ENCODE data around the gene IDUA. TPM values are rescaled to one million over a fixed set of nuclear protein-coding genes. Genes with fewer than 3 reads are reported as not detected.
A peak's percentile ranks its signal among the peaks of the same experiment; 100 is the strongest.
"Not testable (repeated sequence)": the region's sequence is repeated elsewhere in the genome, so short reads cannot be mapped to it uniquely, and the experiment has no call there.

The IDUA gene
- total RNA-seq, 5 donors from 2014 or later (not counting 1 experiment from before 2014, with no cell fraction given): 60.4 to 96.5 (median 78.7) TPM

DNA sequence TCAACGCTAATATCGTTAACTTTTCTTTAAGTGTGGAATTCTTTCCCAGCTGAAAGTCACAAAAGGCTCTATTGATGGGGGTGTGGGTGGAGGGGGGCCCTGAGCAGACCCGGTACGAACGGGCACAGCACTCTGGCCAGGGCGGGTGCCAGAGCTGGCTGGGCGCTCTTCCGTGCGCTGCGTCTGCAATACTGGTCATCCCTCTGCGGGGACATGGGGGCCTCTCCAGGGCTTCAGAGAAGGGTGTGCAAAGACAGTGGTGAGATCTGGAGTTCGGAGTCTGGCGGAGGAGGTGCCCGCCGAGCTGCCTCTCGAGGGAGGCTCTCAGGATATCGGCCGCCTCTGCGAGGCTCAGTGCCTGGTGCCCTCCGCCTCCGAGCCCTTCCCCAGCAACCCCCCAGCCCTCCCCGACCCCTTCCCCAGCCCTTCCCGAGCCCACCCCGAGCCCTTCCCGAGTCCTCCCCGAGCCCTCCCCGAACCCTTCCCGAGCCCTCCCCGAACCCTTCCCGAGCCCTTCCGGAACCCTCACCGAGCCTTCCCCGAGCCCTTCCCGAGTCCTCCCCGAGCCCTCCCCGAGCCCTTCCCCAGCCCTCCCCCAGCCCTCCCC, 58.9 kb downstream of the IDUA start:
- H3K27me3 Mint-ChIP-seq: peaks cover 35% of the 10 kb centered on the region in 2 donors
- no peaks in the 10 kb centered on the region for H3K36me3 ChIP-seq (ENCODE audit: control insufficient read depth in 2 of 2, extremely low read depth in 1 of 2, insufficient read depth in 1 of 2, low read length in 1 of 2)
- peaks cover 2 to 6% (median 6%) of the 10 kb centered on the region in 3 donors for H3K4me1 Mint-ChIP-seq
- H3K4me3 Mint-ChIP-seq: no peak overlapping the region
- no peak overlapping the region for H3K27ac ChIP-seq (ENCODE audit: low read length)
- H3K36me3 Mint-ChIP-seq: no peaks in the 10 kb centered on the region
- H3K9me3 Mint-ChIP-seq: no peaks in the 10 kb centered on the region
- DNase-seq: no peak
- no peak for ATAC-seq (replicated peaks in 1 of 4)
- WGBS (ENCODE audit: insufficient coverage): 95% methylated on average over 7 of the region's 36 CpGs
- H3K27me3 ChIP-seq (replicated peaks in 1 of 2; ENCODE audit: control insufficient read depth in 2 of 2, extremely low read depth in 1 of 2, insufficient read depth in 2 of 2, low read length in 1 of 2): peaks cover 0 to 73% of the 10 kb centered on the region in 2 experiments
- H3K4me1 ChIP-seq (ENCODE audit: control insufficient read depth in 1 of 2, extremely low read depth in 1 of 2, insufficient read depth in 2 of 2, low read length in 2 of 2): peaks cover 0 to 2% of the 10 kb centered on the region in 2 experiments
- no peak overlapping the region for H3K4me3 ChIP-seq (ENCODE audit: control insufficient read depth in 1 of 2, extremely low read depth in 1 of 2, low read length in 1 of 2)
- ChIA-PET POLR2A (no interaction called here), CTCF (no interaction called here)
- H3K9me3 ChIP-seq: no peaks in the 10 kb centered on the region
- H3K27ac Mint-ChIP-seq: no peak overlapping the region

DNA sequence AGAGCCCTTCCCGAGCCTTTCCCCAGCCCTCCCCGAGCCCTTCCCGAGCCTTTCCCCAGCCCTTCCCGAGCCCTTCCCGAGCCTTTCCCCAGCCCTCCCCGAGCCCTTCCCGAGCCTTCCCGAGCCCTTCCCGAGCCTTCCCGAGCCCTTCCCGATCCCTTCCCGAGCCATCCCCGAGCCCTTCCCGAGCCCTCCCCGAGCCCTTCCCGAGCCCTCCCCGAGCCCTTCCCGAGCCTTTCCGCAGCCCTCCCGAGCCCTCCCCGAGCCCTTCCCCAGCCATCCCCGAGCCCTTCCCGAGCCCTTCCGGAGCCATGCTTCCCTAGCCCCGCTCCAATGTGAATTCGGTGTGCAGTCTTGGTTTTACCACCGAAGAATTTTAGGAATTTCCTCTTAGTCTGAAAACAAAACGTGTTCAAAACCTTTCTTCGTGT, 59.8 kb downstream of the IDUA start:
- H3K27ac Mint-ChIP-seq; H3K4me1 Mint-ChIP-seq; H3K4me3 ChIP-seq (ENCODE audit: control insufficient read depth in 1 of 2, extremely low read depth in 1 of 2, low read length in 1 of 2); DNase-seq; ATAC-seq (replicated peaks in 1 of 4); CTCF ChIA-PET; H3K4me1 ChIP-seq (ENCODE audit: control insufficient read depth in 1 of 2, extremely low read depth in 1 of 2, insufficient read depth in 2 of 2, low read length in 2 of 2); POLR2A ChIA-PET; H3K36me3 Mint-ChIP-seq; H3K9me3 Mint-ChIP-seq; H3K9me3 ChIP-seq; H3K36me3 ChIP-seq (ENCODE audit: control insufficient read depth in 2 of 2, extremely low read depth in 1 of 2, insufficient read depth in 1 of 2, low read length in 1 of 2); H3K27ac ChIP-seq (ENCODE audit: low read length): not testable (repeated sequence)
- 31% methylated on average over 29 of the region's 29 CpGs for WGBS (ENCODE audit: insufficient coverage)
- peak overlapping the region in 1 of 3 donors; percentile 50 for H3K4me3 Mint-ChIP-seq
- H3K27me3 Mint-ChIP-seq: peaks cover 35% of the 10 kb centered on the region in 2 donors
- peaks cover 0 to 72% of the 10 kb centered on the region in 2 experiments for H3K27me3 ChIP-seq (replicated peaks in 1 of 2; ENCODE audit: control insufficient read depth in 2 of 2, extremely low read depth in 1 of 2, insufficient read depth in 2 of 2, low read length in 1 of 2)

DNA sequence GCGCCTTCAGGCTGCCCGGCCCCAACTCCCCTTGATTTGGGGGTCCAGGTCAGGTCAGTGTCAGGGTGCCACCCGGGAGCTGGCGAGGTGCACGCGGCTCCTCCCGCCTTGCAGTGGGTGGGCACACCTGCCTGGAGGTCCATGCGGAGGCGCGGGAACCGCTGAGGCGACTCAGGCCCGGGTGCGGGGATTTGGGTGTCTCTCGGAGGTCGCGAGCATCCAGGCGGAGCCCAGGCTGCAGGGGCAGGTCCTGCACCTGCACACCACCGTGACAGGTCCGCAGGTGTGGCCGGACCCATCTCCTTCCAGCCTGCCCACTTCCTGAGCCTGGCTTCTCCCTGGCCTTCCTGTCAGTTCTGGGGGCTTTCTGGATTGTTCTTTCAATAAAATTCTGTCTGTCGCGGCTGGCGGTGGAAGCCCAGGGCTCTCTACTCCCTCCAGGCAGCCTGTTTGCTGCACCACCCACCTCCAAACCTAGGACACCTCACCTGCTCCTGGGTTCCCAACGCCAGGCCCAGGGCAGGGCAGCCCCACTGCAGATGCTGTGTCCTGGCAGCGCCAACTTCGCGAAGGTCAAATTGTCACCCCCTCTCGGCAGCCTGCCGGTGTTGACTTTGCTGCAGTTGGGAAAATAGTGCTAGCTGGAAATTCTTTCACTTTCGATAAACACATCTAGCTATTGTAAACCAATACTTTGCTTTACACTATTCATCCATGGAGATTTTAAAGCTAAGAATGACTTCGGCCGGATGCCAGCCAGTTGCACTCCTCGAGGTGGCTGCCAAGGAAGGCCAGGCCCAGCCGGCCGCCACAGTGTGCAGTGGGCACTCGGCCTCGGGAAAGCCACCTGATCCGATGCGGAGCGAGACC, 60.5 kb downstream of the IDUA start:
- H3K27ac Mint-ChIP-seq: no peak overlapping the region
- Histone ChIP-seq H3K27ac (ENCODE audit: low read length) (no peak overlapping the region), H3K4me1 (ENCODE audit: control insufficient read depth in 1 of 2, extremely low read depth in 1 of 2, insufficient read depth in 2 of 2, low read length in 2 of 2) (no peaks in the 10 kb centered on the region), H3K4me3 (ENCODE audit: control insufficient read depth in 1 of 2, extremely low read depth in 1 of 2, low read length in 1 of 2) (no peak overlapping the region), H3K36me3 (ENCODE audit: control insufficient read depth in 2 of 2, extremely low read depth in 1 of 2, insufficient read depth in 1 of 2, low read length in 1 of 2) (no peaks in the 10 kb centered on the region), H3K27me3 (replicated peaks in 1 of 2; ENCODE audit: control insufficient read depth in 2 of 2, extremely low read depth in 1 of 2, insufficient read depth in 2 of 2, low read length in 1 of 2) (peaks cover 0 to 73% of the 10 kb centered on the region in 2 experiments), H3K9me3 (no peaks in the 10 kb centered on the region)
- H3K36me3 Mint-ChIP-seq: no peaks in the 10 kb centered on the region
- DNase-seq (peak in 2 of 35 experiments; percentile 2 to 4), ATAC-seq (replicated peaks in 1 of 4) (peak in 1 of 4 experiments; percentile 28)
- peaks cover 2 to 6% (median 4%) of the 10 kb centered on the region in 3 donors for H3K4me1 Mint-ChIP-seq
- POLR2A ChIA-PET: no interaction called here
- 79% methylated on average over 30 of the region's 41 CpGs for WGBS (ENCODE audit: insufficient coverage)
- peak overlapping the region in 1 of 3 donors; percentile 50 for H3K4me3 Mint-ChIP-seq
- CTCF ChIA-PET: no interaction called here
- peaks cover 35% of the 10 kb centered on the region in 2 donors for H3K27me3 Mint-ChIP-seq
- H3K9me3 Mint-ChIP-seq: no peaks in the 10 kb centered on the region

DNA sequence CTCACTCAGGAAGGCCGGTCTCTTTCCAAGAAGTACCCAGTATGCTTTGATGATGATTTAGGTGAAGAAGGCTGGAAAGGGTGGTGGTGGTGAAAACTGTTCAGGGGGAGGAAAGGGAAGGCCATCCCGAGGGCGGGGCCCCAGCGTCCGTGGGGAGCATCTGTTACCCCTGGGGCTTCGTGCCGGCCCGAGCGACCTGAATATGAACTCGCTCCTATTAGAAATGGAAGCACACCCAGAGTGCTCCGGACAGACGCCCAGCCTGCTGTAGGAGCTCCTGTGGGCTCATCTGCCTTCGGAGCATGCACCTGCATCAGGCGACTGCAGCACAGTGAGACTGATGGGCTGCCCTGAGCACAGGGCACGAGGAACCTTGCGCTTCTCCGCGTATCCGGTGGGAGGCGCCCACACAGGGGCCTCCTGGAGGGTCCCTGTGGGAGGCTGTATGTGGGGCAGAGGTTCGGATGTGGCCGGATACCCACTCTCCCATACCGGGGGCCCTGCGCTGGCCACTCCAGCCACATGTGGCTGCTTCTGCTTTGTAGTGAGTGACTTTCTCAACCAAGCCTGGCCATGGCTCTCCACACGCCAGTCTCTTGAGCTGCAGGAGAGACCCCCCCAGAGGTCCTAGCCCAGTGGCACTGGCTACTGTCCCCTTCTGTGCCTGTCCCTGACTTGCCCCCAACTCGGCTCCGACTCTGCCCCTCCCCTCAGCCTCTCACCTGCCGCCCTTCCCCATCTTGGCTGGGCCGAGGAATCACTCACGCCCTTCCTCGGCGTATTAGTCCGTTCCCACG, 61.3 kb downstream of the IDUA start:
- Mint-ChIP-seq H3K9me3 (no peaks in the 10 kb centered on the region), H3K27ac (no peak overlapping the region)
- CTCF ChIA-PET: no interaction called here

DNA sequence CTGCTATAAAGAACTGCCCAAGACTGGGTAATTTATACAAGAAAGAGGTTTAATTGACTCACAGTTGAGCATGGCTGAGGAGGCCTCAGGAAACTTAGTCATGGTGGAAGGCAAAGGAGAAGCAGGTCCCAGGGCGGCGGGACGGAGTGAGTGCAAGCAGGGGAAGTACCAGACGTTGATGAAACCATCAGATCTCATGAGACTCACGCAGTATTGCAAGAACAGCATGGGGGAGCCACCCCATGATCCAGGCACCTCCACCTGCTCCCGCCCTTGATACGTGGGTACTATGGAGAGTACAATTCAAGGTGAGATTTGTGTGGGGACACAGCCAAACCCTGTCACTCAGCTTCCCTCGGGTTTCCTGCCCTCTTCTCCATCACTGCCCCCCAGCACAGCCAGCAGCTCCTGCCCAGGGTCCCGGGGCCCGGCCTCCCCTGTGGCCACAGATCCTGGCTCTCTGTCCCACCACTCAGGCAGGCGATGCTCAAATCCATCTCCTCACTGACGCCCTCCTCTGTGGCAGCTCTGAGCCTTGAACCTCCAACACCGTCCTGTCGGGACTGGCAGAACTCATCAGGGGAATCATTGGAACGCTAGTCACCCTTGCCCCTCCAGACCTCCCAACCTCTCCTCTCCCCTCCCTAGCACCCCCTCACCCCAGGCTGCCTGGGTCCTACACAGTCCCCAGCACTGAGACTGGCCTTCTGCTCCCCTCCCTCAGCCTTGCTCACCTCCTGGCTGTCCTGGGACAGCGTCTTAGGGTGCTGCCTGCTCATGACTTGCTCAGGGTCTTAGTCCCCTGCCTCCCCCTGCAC, 62.1 kb downstream of the IDUA start:
- Mint-ChIP-seq H3K27me3 (peaks cover 31 to 33% of the 10 kb centered on the region in 2 donors), H3K4me3 (no peak overlapping the region), H3K27ac (no peak overlapping the region), H3K36me3 (no peaks in the 10 kb centered on the region), H3K9me3 (no peaks in the 10 kb centered on the region), H3K4me1 (peaks cover 2 to 11% (median 6%) of the 10 kb centered on the region in 3 donors)
- no peak for ATAC-seq (replicated peaks in 1 of 4)
- 68% methylated on average over 14 of the region's 16 CpGs for WGBS (ENCODE audit: insufficient coverage)
- POLR2A ChIA-PET: no interaction called here
- H3K27me3 ChIP-seq (replicated peaks in 1 of 2; ENCODE audit: control insufficient read depth in 2 of 2, extremely low read depth in 1 of 2, insufficient read depth in 2 of 2, low read length in 1 of 2): peaks cover 0 to 74% of the 10 kb centered on the region in 2 experiments
- H3K9me3 ChIP-seq: no peaks in the 10 kb centered on the region
- H3K36me3 ChIP-seq (ENCODE audit: control insufficient read depth in 2 of 2, extremely low read depth in 1 of 2, insufficient read depth in 1 of 2, low read length in 1 of 2): no peaks in the 10 kb centered on the region
- H3K27ac ChIP-seq (ENCODE audit: low read length): no peak overlapping the region
- H3K4me3 ChIP-seq (ENCODE audit: control insufficient read depth in 1 of 2, extremely low read depth in 1 of 2, low read length in 1 of 2): no peak overlapping the region
- CTCF ChIA-PET: no interaction called here
- peak in 1 of 35 experiments; percentile 3 for DNase-seq
- no peaks in the 10 kb centered on the region for H3K4me1 ChIP-seq (ENCODE audit: control insufficient read depth in 1 of 2, extremely low read depth in 1 of 2, insufficient read depth in 2 of 2, low read length in 2 of 2)

More for the DNA sequence above, 61.3 kb downstream of the IDUA start:
- no peaks in the 10 kb centered on the region for H3K9me3 ChIP-seq
- H3K27me3 ChIP-seq (replicated peaks in 1 of 2; ENCODE audit: control insufficient read depth in 2 of 2, extremely low read depth in 1 of 2, insufficient read depth in 2 of 2, low read length in 1 of 2): peaks cover 0 to 81% of the 10 kb centered on the region in 2 experiments
- Mint-ChIP-seq H3K4me3 (no peak overlapping the region), H3K27me3 (peaks cover 33 to 35% of the 10 kb centered on the region in 2 donors), H3K36me3 (no peaks in the 10 kb centered on the region), H3K4me1 (peaks cover 2 to 11% (median 4%) of the 10 kb centered on the region in 3 donors)
- H3K36me3 ChIP-seq (ENCODE audit: control insufficient read depth in 2 of 2, extremely low read depth in 1 of 2, insufficient read depth in 1 of 2, low read length in 1 of 2): no peaks in the 10 kb centered on the region
- 93% methylated on average over 29 of the region's 34 CpGs for WGBS (ENCODE audit: insufficient coverage)
- POLR2A ChIA-PET: no interaction called here
- H3K4me1 ChIP-seq (ENCODE audit: control insufficient read depth in 1 of 2, extremely low read depth in 1 of 2, insufficient read depth in 2 of 2, low read length in 2 of 2): no peaks in the 10 kb centered on the region
- no peak overlapping the region for H3K27ac ChIP-seq (ENCODE audit: low read length)
- no peak for ATAC-seq (replicated peaks in 1 of 4)
- DNase-seq: peak in 1 of 35 experiments; percentile 3
- no peak overlapping the region for H3K4me3 ChIP-seq (ENCODE audit: control insufficient read depth in 1 of 2, extremely low read depth in 1 of 2, low read length in 1 of 2)

DNA sequence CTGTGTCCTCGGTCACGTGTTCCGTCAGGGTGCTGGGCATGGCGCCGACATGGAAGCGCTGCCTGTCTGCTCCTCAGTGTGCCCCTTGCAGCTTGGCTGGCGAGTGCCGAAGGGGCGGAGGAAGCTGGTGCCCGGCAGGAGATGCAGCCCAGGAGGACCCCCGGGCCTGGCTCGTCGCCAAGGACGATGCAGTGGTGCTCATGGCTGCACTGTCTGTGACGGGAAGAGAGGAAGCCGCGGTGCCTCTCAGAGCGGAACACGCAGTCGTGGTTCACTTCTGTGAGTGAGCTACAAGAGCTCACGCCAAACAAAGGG, 62.7 kb downstream of the IDUA start:
- H3K4me1 ChIP-seq (ENCODE audit: control insufficient read depth in 1 of 2, extremely low read depth in 1 of 2, insufficient read depth in 2 of 2, low read length in 2 of 2): no peaks in the 10 kb centered on the region
- H3K4me3 Mint-ChIP-seq: no peak overlapping the region
- DNase-seq (peak in 1 of 35 experiments; percentile 3), ATAC-seq (replicated peaks in 1 of 4) (no peak)
- no peak overlapping the region for H3K27ac Mint-ChIP-seq
- no peaks in the 10 kb centered on the region for H3K9me3 Mint-ChIP-seq
- H3K4me3 ChIP-seq (ENCODE audit: control insufficient read depth in 1 of 2, extremely low read depth in 1 of 2, low read length in 1 of 2): no peak overlapping the region
- POLR2A ChIA-PET: no interaction called here
- H3K27me3 ChIP-seq (replicated peaks in 1 of 2; ENCODE audit: control insufficient read depth in 2 of 2, extremely low read depth in 1 of 2, insufficient read depth in 2 of 2, low read length in 1 of 2): peaks cover 0 to 68% of the 10 kb centered on the region in 2 experiments
- H3K36me3 ChIP-seq (ENCODE audit: control insufficient read depth in 2 of 2, extremely low read depth in 1 of 2, insufficient read depth in 1 of 2, low read length in 1 of 2): no peaks in the 10 kb centered on the region
- CTCF ChIA-PET: no interaction called here
- H3K27me3 Mint-ChIP-seq: peaks cover 31% of the 10 kb centered on the region in 2 donors
- no peaks in the 10 kb centered on the region for H3K9me3 ChIP-seq
- H3K36me3 Mint-ChIP-seq: no peaks in the 10 kb centered on the region
- peaks cover 2 to 11% (median 6%) of the 10 kb centered on the region in 3 donors for H3K4me1 Mint-ChIP-seq
- no peak overlapping the region for H3K27ac ChIP-seq (ENCODE audit: low read length)
- WGBS (ENCODE audit: insufficient coverage): 91% methylated on average over 21 of the region's 21 CpGs

Data from T-cell (primary cell).